ENCODE results near the gene STX18.
"Not testable (repeated sequence)": the region's sequence is repeated elsewhere in the genome, so short reads cannot be mapped to it uniquely, and the experiment has no call there.

STX18 gene

DNA sequence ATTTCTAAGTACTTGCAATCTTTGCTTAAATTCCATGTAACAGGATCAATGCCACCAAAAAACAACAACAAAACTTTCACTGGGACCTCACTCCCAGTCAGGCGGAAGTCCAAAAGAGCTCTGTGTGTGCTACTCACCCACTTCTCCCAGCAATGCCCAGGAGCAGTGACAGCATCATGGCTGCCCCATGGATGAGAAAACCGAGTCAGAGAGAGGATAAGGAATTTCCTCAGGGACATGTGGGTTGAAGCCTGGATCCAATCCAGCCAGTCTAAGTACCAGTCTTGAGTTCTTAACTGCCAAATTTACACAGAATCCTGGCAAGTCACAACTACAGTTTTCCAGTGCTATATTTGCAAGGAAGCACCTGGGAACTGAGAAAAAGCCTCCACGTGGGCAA lies 64.5 kb downstream of the STX18 start:
- DNase-seq = no peak

DNA sequence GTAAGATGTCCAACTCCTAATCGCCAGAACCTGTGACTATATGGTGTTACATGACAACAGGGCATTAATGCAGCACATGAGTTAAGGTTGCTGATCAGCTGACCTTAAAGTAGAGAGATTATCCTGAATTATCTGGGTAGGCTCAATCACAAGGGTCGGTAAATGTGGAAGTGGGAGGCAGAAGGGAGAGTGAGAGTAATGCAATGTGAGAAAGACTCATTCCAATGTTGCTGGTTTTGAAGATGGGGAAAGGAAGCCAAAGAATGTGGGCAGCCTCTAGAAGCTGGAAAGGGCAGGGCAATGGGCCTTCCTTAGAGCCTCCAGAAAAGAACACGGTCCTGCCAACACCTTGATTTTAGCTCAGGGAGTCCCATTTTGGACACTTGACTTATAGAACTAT lies 67.4 kb downstream of the STX18 start:
- no peak for DNase-seq

DNA sequence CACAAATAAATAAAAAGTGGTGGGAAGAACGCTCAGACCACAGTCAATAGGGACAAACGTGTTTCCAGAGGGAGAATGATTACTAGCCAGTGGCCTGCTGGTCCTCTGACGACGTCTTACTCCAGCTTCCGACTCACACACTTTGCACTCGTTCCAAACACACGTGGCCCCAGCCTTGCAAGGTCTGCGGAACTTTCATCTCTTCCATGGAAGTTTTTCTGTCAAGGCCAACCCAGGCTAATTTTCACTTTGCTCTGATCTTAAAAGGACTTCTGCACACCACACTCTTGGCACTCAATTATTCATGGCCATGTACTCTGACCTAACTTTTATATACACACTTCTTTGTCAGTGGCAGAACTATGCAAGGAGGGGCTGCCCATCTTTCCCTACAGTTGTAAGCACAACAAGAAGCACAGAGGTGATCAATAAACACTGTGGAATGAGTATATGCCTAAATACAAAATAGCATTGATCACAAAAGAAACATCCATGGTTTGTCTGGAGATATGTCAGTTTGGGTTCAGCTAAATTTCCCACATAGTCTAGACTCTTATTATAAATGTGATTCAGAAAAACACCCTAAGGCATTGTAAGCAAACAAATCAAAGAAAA lies 69.4 kb downstream of the STX18 start:
- DNase-seq = no peak

DNA sequence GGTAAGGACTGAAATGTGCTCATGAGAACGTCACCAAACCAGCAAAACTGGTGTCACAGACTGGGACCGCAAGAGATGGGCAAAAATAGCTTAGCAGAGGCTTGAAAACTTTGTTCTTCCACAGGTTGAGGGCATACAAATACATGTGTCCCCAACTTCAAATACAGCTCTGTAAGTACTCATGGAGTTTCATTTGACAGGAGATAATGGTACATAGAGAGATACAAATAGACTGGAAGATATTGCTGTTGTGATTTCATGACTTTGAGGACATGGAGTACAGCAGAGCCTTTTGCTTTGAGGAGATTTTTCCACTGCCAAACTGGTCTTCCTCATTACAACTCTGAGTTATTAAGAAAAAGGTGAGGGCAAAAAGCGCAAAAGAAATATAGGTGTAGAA lies 70.7 kb downstream of the STX18 start:
- DNase-seq = no peak

DNA sequence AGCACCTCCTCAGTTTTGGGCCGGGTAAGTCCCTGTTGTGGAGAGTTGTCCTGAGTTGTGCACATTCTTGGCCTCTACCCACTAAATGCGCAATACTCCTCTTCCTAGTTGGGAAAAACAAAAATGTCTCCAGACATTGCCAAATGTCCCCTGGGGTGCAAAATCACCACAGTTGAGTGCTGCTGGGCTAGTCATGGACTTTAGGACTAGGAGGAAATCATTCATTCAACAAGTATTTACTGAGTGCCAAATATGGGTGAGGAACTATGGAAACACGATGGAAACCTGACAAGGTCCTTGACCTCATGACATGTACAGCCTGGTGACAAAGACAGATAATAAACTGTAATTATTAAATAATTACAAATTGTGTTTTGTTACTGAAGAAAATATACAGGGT lies 71.6 kb downstream of the STX18 start:
- no peak for DNase-seq

DNA sequence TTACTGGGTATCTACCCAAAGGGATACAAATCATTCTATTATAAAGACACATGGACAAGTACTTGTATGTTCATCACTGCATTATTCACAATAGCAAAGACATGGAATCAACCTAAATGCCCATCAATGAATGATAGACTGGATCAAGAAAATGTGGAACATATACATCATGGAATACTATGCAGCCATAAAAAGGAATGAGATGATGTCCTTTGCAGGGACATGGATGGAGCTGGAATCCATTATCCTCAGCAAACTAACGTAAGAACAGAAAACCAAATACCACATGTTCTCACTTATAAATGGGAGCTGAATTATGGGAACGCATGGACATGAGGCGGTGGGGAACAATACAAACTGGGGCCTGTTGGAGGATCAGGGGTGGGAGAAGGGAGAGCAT lies 76.6 kb downstream of the STX18 start:
- DNase-seq = not testable (repeated sequence)

DNA sequence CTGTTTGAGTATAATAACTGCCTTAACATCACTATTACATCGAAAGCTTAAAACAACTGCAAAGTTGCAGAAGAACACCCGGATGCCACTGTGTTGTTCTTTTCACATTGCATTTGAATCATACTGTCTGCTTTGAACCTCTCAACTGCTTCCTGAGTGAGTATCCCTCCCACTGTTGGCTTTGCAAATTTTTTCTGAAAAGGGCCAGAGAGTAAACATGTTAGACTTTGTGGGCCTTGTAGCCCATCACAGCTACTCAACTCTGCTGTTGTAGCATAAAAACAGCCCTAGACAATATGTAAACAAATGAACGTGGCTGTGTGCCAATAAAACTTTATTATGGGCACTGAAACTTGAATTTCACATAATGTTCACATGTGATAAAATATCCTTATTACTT lies 78.9 kb downstream of the STX18 start:
- no peak for DNase-seq

DNA sequence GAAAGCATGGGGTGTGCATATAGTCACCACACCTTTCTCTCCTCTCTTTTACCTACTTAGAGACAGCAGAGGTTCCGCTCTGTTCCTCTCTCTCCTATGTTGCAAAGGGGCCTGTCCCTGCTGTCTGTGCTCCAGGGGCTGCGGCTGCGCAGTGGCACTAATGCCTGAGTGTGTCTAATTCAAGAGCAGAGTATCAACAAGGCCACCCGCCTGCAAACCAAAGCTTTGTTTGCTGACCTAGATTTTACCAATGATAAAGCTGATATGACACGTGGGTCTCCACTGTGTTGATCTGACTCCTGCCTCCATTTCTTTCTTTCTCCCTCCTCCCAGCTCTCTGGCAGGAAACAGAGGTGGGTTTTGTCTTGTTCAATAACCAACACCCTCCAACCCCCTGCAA lies 80.0 kb downstream of the STX18 start:
- no peak for DNase-seq

DNA sequence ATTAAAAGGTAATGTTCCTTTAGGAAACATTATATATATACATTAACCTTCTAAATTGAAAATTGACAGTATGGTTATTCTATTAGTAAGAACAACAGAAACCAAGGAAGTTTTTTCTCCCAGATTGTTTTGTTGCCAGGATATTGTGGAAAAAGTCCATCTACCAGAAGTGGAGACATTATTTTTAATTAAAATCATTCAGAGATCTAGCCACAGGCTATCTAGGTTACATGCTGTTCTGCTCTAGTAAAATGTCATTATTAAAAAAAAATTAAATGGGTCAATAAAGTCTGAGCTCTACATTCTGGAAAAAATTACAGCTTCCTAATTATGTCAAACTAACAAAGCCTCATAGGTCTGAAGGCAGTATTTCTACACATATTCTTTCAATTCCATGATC lies 80.7 kb downstream of the STX18 start:
- DNase-seq = no peak

DNA sequence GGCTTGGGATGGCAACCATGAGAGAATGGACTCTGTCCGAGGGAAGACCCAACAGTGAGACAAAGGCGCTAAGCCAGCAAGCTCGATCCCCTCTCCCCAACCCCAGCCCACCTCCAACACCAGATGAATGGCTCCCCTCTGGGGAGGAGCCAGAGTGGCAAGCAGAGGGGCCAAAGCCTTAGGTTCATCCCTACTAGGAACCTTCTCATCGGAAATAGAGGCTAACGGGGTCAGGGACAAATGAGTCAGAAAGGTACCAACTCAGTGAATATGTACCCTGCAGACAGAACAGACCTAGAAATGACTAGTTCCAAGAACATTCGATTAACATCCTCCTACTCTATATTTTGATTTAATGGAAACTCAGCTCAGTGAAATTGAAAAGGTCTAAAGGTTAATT lies 81.1 kb downstream of the STX18 start:
- DNase-seq = no peak

DNA sequence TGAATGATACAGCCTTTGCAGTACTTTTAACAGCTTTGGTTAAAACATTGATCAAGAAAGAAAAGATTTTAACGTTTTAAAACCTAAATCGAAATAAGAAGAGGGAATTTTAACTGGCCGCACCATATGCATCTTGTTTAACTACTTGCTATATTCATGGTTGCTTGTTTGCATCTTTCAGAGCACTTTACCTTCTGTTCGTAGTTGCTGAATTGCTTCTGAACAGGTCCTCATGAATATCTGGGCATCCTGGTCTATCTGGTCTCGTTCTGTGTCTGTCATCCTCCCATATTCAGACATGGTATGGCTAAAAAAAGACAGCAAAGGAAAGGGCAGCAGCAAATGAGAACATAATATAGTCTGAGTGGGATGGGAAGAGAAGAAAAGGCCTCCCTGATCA lies 82.7 kb downstream of the STX18 start:
- no peak for DNase-seq

DNA sequence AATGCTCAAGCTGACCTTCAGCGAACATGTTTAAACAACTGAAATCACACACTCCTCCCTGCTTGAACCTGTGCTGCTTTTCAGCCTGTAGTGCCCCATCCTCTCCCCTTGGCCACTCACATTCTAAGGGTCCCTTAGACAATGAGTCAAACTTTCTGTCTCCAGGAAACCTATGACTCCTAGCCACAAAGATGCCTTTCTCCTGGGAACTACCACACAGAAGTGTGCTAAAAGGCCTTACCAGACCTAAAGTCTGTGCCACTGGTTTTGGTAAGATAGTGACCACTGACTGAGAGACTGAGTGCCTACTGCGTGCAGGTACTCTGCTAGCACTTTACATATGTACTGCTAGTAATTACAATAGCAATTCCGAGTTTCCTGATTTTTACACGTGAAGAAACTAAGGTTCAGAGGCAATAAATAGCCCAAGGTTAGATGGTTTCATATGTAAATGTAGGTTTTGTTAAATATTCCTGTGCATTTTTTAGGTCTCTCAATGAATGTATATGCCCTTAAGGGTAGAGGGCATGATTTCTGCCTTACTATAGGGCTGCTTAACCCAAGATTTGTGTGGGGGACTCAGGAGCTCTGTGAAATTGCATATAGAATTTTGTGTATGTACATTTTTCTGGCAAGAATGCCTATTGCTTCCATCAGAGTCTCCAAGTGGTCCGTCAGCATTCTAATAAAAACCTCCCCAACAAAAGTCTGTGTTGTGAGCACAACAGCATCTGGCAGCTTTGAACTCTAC lies 83.9 kb downstream of the STX18 start:
- DNase-seq = peak; percentile 68

DNA sequence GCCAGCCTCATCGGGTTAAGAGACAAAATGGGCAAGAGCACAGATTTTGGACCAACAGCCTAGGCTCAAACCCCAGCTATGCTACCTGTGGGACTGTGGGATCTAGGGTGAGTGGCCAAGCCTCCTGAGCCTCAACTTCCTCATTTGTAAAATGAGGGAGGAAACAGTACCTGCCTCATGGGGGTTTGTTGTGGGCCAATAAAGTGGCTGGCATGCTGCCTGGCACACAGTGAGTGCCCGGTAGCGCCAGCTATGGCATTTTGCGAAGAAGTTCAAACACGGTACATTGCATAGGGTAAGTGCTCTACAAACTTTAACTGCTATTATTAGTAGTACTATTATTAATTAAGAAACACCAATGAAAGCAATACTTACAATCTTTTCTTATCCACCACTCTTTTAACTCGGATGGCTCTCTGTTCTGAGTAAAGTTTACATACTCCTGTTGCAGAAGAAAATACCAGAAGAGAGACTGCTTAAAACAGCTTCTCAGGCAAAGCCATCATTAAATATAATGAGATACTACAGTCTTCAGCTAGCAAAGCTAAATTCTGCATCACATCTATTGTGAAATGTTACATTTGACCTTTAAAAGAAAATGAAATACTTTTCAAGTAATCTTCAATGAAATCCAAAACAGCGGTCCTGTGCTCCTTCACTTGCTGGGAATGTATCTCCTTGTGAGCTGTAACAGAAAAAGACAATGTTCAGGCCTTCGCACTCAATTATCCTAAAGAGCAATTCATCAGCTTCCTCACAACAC lies 84.9 kb downstream of the STX18 start:
- DNase-seq = no peak

DNA sequence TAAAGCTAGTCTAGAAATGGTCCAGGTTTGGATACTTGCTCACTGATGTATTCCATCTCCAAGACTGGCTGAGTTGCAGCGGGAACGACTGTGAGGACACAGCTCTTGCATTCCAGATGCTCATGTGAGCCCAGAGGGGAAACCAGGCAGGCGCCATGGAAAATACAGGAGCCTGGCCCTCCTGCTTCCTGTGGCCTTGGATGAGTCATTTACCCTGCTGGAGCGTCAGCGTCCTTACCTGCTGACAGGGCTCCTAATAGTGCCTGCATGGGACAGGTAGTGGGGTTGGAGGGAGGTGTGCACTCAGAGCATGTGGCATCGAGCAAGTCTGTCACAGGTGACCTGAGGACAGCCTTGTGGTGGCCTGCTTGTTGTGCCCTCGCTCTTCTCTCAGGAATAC lies 85.5 kb downstream of the STX18 start:
- peak; percentile 28 for DNase-seq

DNA sequence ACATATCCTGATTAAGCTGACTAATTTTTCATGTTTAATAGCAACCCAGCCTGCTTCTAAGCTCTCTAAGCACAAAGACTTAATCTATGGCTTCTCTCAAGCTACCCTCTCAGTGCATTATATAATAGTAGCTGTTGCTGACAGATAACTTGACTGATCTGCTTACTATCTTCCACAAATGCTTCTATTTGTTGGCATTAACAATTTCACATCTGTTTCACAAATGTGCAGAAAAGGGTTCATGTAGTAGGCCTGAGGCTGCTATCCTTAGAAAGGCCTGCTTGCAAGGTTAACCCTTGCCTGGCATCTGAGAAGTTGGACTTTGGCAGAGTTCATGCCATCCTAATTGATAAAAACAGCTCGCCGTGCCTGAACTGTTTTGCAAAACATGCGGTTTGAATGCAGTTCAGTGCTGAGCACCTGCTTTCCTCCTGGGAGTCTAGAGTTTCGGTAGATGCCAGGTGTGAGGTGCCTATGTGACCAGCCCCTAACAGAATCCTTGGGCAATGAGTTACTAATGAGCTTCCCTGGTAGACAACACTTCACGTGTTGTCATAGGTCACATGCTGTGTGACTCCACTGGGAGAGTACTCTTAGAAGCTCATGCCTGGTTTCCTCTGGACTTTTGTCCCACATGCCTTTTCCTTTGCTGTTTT lies 86.5 kb downstream of the STX18 start:
- peak; percentile 21 for DNase-seq

DNA sequence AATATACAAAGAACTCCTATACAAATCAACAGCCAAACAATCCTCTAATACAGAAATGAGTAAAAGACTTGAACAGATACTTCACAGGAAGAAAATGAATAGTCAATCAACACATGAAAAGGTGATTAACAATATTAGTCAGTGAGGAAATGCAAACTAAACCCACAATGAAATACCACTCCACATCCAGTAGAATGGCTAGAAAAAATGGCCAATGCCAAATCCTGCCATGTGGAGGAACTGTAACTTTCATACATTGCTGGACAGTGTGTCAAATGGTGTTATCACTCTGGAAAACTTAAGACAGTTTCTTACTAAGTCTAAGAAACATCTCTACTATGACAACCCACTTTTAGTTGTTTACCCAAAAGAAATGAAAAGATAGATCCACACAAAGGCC lies 95.4 kb downstream of the STX18 start:
- DNase-seq = no peak

DNA sequence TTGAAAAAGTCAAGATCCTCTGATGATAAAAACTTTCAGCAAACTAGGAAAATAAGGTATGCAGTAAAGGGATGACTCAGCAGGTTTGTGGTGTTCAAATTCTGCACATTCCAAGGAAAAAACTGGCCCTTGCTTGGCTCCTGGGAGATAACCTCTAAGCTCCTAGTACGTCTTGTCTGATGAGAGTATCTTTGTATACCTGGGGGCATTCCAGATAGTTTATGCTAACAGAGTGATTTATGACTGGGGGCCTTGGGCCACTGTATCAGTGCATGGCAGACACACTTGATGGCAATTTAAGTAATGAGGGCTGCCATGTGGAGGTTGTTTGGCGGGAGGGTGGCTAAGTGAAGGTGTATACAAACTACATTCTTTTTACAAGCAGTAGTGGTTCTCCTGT lies 98.0 kb downstream of the STX18 start:
- peak; percentile 85 for DNase-seq

DNA sequence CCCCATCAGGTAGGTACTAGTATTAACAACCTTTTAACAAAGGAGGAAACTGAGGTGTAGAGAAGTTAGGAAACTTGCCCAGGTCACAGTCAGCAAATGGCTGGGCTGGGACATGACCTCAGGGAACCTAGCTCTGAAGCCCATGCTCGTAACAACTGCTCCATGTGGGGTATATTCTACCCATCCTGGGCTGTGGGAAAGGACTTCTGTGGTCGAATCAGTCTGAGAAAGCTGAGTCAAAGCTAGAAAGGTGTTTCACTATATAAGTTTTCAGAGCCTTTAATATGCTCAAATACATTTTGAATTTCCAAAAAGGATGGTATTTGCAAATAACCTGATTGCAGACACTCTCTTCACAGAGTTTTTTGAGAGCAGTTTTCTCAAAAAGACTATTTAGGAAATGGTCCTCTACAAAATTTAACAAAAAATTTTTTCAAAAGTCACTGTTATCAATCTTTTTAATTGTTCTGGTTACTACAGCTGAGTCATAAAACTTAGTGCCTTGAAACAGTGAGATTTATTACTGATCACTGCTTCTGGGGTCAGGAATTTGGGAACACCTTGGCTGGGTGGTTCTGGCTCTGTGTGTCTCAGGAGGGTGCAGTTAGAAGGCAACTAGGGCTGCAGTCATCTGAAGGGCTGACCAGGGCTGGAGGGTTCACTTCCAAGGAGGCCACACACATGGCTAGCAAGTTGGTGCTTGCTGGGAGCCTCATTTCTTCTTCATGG lies 101.4 kb downstream of the STX18 start:
- DNase-seq = peak; percentile 14

DNA sequence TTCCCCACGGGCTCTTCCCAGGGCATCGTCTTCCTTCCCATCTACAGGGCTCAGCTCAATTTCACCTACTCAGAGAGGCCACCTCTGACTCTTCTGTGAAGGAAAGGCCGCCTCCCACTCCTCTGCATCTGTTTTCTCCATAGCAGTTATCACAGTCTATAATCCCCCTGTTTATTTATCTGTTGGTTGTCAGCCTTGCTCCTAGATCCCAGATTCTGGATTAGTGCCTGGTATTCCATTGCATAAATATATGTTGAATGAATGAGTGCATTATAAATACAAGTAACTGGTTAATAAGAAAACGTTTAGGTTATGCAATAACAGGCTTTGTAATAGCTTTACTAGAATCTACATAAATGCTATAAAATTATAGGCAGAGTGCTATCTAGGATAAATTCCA lies 102.1 kb downstream of the STX18 start:
- no peak for DNase-seq

DNA sequence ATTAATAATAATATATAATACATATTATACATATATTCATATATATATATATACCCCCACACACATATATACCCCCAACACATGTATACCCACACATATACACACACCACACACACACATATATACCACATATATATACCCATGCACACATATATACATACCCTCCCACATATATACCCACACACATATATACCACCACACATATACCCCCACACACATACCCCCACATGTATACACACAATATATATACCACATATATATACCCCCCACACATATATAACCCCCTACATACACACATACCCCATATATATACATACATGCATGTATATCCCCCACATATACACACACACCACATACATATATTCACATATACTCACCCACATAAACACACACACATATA lies 103.0 kb downstream of the STX18 start:
- DNase-seq = no peak

DNA sequence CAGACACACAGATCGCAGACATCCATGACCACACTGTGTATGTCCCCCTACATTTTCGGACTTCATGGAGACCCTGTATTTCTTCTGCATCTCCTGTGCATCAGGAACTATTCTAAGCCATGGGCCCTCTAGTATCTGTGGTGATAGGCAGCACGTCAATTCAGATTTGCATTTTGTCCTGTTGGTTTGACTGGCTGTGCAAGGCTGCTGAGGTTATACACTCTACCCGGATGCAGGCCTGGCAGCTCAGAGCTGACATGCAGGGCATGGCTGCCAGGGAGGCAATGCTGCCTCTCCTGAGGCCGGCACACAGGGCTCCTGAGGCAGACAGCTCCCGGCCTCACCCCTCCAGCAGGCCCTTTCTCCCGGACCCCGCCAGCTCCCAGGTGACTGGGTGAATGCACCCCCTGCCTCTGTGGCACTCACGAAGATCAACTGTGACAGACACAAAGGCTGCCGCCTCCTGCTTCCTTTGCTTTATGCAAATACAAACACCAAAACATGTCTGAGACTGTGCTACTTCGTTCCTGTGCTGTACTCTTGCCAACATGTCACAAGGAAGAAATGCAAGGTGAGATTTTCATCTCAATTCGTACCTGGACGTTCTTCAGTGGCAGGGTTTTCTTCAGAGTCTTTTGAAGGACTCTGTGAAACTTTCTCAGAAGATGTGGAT lies 103.9 kb downstream of the STX18 start:
- no peak for DNase-seq

DNA sequence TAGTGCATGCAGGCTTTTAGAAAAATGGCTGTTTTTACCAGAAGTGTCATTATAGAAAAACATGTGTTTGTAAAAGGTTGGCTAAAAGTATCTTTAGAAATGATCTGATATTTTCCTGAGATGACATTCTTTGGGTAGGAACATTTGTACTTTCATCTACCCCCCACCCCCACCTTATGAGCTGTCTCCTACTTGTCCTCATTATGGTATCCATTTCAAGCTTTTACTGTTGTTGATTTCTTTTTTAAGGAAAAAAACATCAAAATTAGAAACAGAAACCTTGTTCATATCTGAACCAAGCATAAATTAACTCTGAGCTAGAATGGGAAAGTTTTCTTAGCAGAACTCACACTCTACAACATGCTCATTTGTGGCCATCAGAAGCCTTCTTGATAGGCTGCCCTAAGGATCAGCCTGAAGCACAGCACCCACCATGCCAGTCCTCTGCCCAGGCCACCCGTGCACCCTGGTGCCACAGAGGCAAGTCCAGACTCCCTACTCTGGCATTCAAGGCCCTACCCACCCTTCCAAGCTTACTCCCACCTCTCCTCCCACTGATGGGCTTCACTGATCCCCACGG lies 105.5 kb downstream of the STX18 start:
- no peak for DNase-seq
